ENCODE results near the gene CTNNA3. TPM values are rescaled to one million over a fixed set of nuclear protein-coding genes. Genes with fewer than 3 reads are reported as not detected.

CTNNA3 gene
- total and polyA plus RNA-seq, 4 donors = under 0.01 to 39.8 (median 0.09) TPM

DNA sequence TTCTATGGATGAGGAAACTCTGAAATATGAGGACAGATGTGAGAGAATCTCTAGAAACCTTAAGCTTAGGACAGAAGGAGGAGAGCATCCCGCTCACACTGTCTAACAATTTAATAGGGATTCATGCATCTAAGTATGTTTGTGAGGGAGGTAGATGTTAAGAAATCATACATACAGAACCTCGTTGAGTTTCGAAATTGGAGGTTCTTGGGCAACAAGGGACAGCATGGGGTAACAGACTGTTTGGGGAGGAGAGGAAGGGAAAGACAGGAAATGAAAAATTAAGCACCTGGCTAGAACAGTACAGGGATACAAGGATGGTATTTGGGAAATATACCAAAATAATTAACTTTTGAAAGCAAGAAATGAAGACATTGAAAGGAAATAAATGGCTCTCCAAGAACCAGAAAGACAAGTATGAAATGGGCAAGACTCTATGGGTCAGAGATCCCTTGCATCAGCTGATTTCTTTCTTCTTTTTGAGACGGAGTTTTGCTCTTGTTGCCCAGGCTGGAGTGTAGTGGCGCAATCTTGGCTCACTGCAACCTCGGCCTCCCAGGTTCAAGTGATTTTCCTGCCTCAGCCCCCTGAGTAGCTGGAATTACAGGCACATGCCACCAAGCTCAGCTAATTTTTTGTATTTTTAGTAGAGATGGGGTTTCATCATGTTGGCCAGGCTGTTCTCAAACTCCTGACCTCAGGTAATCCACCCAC, 207.9 kb downstream of the CTNNA3 start:
- no peak overlapping the region for H3K27ac ChIP-seq (ENCODE audit: low read depth in 1 of 2, low read length in 1 of 2)
- H3K36me3 ChIP-seq (ENCODE audit: control insufficient read depth in 4 of 4, insufficient read depth in 4 of 4, low read length in 4 of 4) = no peaks in the 10 kb centered on the region
- H3K4me3 ChIP-seq = no peak overlapping the region
- peaks cover 0 to 7% (median 2%) of the 10 kb centered on the region in 5 donors for H3K4me1 ChIP-seq (ENCODE audit: control insufficient read depth in 5 of 5, insufficient read depth in 5 of 5, low read length in 5 of 5)
- peaks cover 0 to 13% (median 8%) of the 10 kb centered on the region in 3 donors for H3K27me3 ChIP-seq (ENCODE audit: control insufficient read depth in 3 of 3, insufficient read depth in 3 of 3, low read length in 2 of 3)
- no peaks in the 10 kb centered on the region for H3K9me3 ChIP-seq (ENCODE audit: control insufficient read depth in 4 of 4, insufficient read depth in 3 of 4, low read length in 3 of 4)
- 59 to 62% methylated on average over 6 of the region's 6 CpGs for WGBS, 2 donors
- ATAC-seq (ENCODE audit: insufficient read depth, low FRiP score) = peak; percentile 50
- TF ChIP-seq, protein P1, sequence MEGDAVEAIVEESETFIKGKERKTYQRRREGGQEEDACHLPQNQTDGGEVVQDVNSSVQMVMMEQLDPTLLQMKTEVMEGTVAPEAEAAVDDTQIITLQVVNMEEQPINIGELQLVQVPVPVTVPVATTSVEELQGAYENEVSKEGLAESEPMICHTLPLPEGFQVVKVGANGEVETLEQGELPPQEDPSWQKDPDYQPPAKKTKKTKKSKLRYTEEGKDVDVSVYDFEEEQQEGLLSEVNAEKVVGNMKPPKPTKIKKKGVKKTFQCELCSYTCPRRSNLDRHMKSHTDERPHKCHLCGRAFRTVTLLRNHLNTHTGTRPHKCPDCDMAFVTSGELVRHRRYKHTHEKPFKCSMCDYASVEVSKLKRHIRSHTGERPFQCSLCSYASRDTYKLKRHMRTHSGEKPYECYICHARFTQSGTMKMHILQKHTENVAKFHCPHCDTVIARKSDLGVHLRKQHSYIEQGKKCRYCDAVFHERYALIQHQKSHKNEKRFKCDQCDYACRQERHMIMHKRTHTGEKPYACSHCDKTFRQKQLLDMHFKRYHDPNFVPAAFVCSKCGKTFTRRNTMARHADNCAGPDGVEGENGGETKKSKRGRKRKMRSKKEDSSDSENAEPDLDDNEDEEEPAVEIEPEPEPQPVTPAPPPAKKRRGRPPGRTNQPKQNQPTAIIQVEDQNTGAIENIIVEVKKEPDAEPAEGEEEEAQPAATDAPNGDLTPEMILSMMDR (IDR thresholded peaks at IDR 0.05; ENCODE audit: control extremely low read depth, extremely low read depth) = no peak
- H3K9ac ChIP-seq (ENCODE audit: insufficient read depth in 1 of 2, low read length in 2 of 2) = no peak overlapping the region
- no peak for DNase-seq

DNA sequence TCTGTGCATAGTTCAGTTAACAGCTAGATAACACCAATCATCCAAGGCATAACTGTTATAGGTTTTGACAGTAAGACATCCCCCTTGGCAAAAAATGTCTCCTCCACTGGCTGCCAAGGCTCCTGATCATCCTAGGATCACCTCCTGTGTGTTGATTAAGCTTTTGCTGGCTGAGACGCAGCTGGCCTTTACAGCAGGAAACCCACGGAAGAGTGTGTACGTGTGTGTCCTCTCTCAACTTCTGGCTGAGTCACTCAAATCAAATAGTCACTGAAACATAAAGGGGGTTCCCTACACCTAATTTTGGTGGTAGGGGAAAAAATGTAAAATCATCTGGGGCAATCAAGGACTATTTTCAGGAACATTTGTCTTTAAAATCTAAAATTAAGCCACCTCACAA, 208.8 kb downstream of the CTNNA3 start:
- Histone ChIP-seq H3K27ac (ENCODE audit: low read depth in 1 of 2, low read length in 1 of 2) (no peak overlapping the region), H3K36me3 (ENCODE audit: control insufficient read depth in 4 of 4, insufficient read depth in 4 of 4, low read length in 4 of 4) (no peaks in the 10 kb centered on the region), H3K4me1 (ENCODE audit: control insufficient read depth in 5 of 5, insufficient read depth in 5 of 5, low read length in 5 of 5) (peaks cover 0 to 7% (median 2%) of the 10 kb centered on the region in 5 donors), H3K9me3 (ENCODE audit: control insufficient read depth in 4 of 4, insufficient read depth in 3 of 4, low read length in 3 of 4) (no peaks in the 10 kb centered on the region), H3K27me3 (ENCODE audit: control insufficient read depth in 3 of 3, insufficient read depth in 3 of 3, low read length in 2 of 3) (peaks cover 0 to 13% (median 8%) of the 10 kb centered on the region in 3 donors), H3K9ac (ENCODE audit: insufficient read depth in 1 of 2, low read length in 2 of 2) (no peak overlapping the region), H3K4me3 (no peak overlapping the region)
- TF ChIP-seq, protein P1 (IDR thresholded peaks at IDR 0.05; ENCODE audit: control extremely low read depth, extremely low read depth) = no peak
- ATAC-seq (ENCODE audit: insufficient read depth, low FRiP score) = no peak
- DNase-seq = no peak
- WGBS, 2 donors = 23 to 32% methylated on average over 3 of the region's 3 CpGs

DNA sequence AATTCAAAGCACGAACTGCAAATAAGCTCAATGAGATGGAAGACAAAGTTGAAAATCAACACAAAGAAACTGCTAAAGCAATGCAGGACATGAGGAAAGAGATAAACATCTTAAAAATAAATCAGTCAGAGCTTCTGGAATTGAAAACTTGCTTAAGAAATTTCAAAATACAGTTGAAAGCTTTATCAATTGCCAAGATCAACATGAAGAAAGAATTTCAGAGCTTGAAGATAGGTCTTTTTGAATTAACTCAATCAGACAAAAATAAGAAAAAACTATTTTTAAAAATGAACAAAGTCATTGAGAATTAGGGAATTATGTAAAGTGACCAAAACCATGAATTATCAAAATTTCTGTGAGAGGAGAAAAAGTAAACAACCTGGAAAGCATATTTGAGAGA, 218.1 kb downstream of the CTNNA3 start:
- no peak for DNase-seq
- H3K4me1 ChIP-seq (ENCODE audit: control insufficient read depth in 5 of 5, insufficient read depth in 5 of 5, low read length in 5 of 5) = peaks cover 0 to 6% (median 3%) of the 10 kb centered on the region in 5 donors
- H3K9me3 ChIP-seq (ENCODE audit: control insufficient read depth in 4 of 4, insufficient read depth in 3 of 4, low read length in 3 of 4) = peaks cover 0 to 10% (median 5%) of the 10 kb centered on the region in 4 donors
- H3K27ac ChIP-seq (ENCODE audit: low read depth in 1 of 2, low read length in 1 of 2) = no peak overlapping the region
- no peaks in the 10 kb centered on the region for H3K36me3 ChIP-seq (ENCODE audit: control insufficient read depth in 4 of 4, insufficient read depth in 4 of 4, low read length in 4 of 4)
- no peak overlapping the region for H3K4me3 ChIP-seq
- TF ChIP-seq, protein P1 (IDR thresholded peaks at IDR 0.05; ENCODE audit: control extremely low read depth, extremely low read depth) = no peak
- H3K9ac ChIP-seq (ENCODE audit: insufficient read depth in 1 of 2, low read length in 2 of 2) = no peak overlapping the region
- no peak for ATAC-seq (ENCODE audit: insufficient read depth, low FRiP score)
- 87 to 90% methylated on average over 1 of the region's 1 CpG for whole genome bisulfite sequencing, 2 donors
- no peaks in the 10 kb centered on the region for H3K27me3 ChIP-seq (ENCODE audit: control insufficient read depth in 3 of 3, insufficient read depth in 3 of 3, low read length in 2 of 3)
